H1 (cell line): ENCODE results near the gene SLC26A4. TPM values are rescaled to one million over a fixed set of nuclear protein-coding genes. Genes with fewer than 3 reads are reported as not detected.

ENCODE experiments used
- CTCF ChIA-PET: fragments of 300-600 bp; sonication (Branson Sonifier 250); formaldehyde crosslinking; loops from one replicate; lab custom pipeline; 2021; ENCODE audit not compliant: partially characterized antibody; lab: Charles Lee
- POLR2A ChIA-PET: fragments of 300-600 bp; sonication (Branson Sonifier 250); formaldehyde crosslinking; loops from one replicate; lab custom pipeline; 2021; ENCODE audit warnings: inconsistent platforms; ENCODE audit not compliant: partially characterized antibody; lab: Charles Lee
- DNase-seq, 2 experiments: peaks; one replicate each; pipeline versions ENCODE4 v3.0.0 to v3.0.0-alpha.2; 2010 to 2022; ENCODE audit warnings: low spot score in 2 of 2, low read depth in 1 of 2, mixed read lengths in 1 of 2
- FAIRE-seq: peaks from 2 replicates; lab custom pipeline; 2011; peaks lifted over from hg19 to GRCh38; lab: Jason Lieb, UNC
- H2AFZ ChIP-seq: 2 replicates; pipeline ENCODE4 v1.8.1; 2012; ENCODE audit warnings: low read length, inconsistent platforms
- H2AK5ac ChIP-seq: 2 replicates; pipeline ENCODE4 v1.6.1; 2013; ENCODE audit warnings: low read depth, low read length
- H2BK120ac ChIP-seq: replicated peaks from 2 replicates; pipeline ENCODE3; 2013; ENCODE audit warnings: low read depth, low read length, inconsistent platforms
- H2BK12ac ChIP-seq: 2 replicates; pipeline ENCODE4 v1.6.1; 2013; ENCODE audit warnings: low read depth, low read length
- H2BK15ac ChIP-seq: 2 replicates; pipeline ENCODE4 v1.6.1; 2013; ENCODE audit warnings: low read length
- H2BK20ac ChIP-seq: 2 replicates; pipeline ENCODE4 v1.6.1; 2013; ENCODE audit warnings: low read length
- H2BK5ac ChIP-seq: 2 replicates; pipeline ENCODE4 v1.6.1; 2013; ENCODE audit warnings: low read depth, low read length
- H3K14ac ChIP-seq: 2 replicates; pipeline ENCODE4 v1.6.1; 2013; ENCODE audit warnings: inconsistent platforms; ENCODE audit not compliant: insufficient read length
- H3K18ac ChIP-seq: 2 replicates; pipeline ENCODE4 v1.6.1; 2013; ENCODE audit warnings: low read length; ENCODE audit errors: extremely low read depth
- H3K23ac ChIP-seq: 2 replicates; pipeline ENCODE4 v1.6.1; 2013; ENCODE audit warnings: inconsistent platforms; ENCODE audit not compliant: insufficient read length
- H3K23me2 ChIP-seq: 2 replicates; pipeline ENCODE4 v1.6.1; 2013; ENCODE audit warnings: low read depth, low read length
- H3K27ac ChIP-seq: 2 replicates; pipeline ENCODE4 v1.6.1; 2011; ENCODE audit warnings: low read depth, low read length, inconsistent platforms
- H3K27me3 ChIP-seq, 4 experiments: replicated peaks in 1 of 4; 1 replicate in 1 of 4; 2 replicates in 3 of 4; pipeline versions ENCODE4 v1.6.1 to v1.8.1; 2011 to 2013; ENCODE audit warnings: low read length in 3 of 4, mild to moderate bottlenecking in 3 of 4, inconsistent platforms in 2 of 4, mixed read lengths in 2 of 4, moderate library complexity in 1 of 4; ENCODE audit not compliant: control insufficient read depth in 3 of 4, insufficient read depth in 3 of 4; ENCODE audit errors: extremely low read depth in 1 of 4
- H3K36me3 ChIP-seq, 4 experiments: 2 replicates each; pipeline versions ENCODE4 v1.6.1 to v1.8.1; 2011 to 2013; ENCODE audit warnings: mild to moderate bottlenecking in 4 of 4, low read length in 3 of 4, moderate library complexity in 2 of 4, control low read depth in 1 of 4, inconsistent platforms in 1 of 4; ENCODE audit not compliant: insufficient read depth in 4 of 4, control insufficient read depth in 2 of 4
- H3K4ac ChIP-seq: replicated peaks from 2 replicates; pipeline ENCODE3; 2013; ENCODE audit warnings: low read length, low read depth, mixed read lengths, inconsistent platforms; ENCODE audit not compliant: insufficient read length
- H3K4me1 ChIP-seq, 4 experiments: replicated peaks in 1 of 4; 1 replicate in 1 of 4; 2 replicates in 3 of 4; pipeline versions ENCODE4 v1.6.1 to v1.8.1; 2011 to 2013; ENCODE audit warnings: low read length in 3 of 4, inconsistent platforms in 2 of 4, mixed read lengths in 1 of 4; ENCODE audit not compliant: insufficient read depth in 4 of 4, control insufficient read depth in 3 of 4
- H3K4me2 ChIP-seq, 2 experiments: 2 replicates each; pipeline versions ENCODE4 v1.6.1 to v1.8.1; 2011 to 2013; ENCODE audit warnings: low read depth in 2 of 2, low read length in 2 of 2, control low read depth in 1 of 2, inconsistent platforms in 1 of 2, mild to moderate bottlenecking in 1 of 2; ENCODE audit not compliant: insufficient read depth in 1 of 2
- H3K4me3 ChIP-seq, 4 experiments: fragments of 200-600, 300-600 bp in 1 of 4; sonication (generic), shearing (Covaris generic), sonication (Bioruptor Twin) in 1 of 4; 2 replicates each; pipeline versions ENCODE4 v1.5.1 to v1.8.1; 2011 to 2016; ENCODE audit warnings: low read length in 4 of 4, low read depth in 3 of 4, control low read depth in 2 of 4, inconsistent platforms in 2 of 4, mild to moderate bottlenecking in 2 of 4, mixed read lengths in 1 of 4, moderate library complexity in 1 of 4; ENCODE audit not compliant: insufficient read depth in 2 of 4; ENCODE audit errors: extremely low read depth in 1 of 4
- H3K56ac ChIP-seq: replicated peaks from 2 replicates; pipeline ENCODE3; 2013; ENCODE audit warnings: low read depth, mild to moderate bottlenecking, mixed read lengths, low read length, inconsistent platforms; ENCODE audit not compliant: insufficient read length
- H3K79me1 ChIP-seq: 2 replicates; pipeline ENCODE4 v1.6.1; 2013; ENCODE audit warnings: low read depth, low read length, control low read depth
- H3K79me2 ChIP-seq, 2 experiments: 2 replicates each; pipeline versions ENCODE4 v1.6.1 to v1.8.1; 2012 to 2013; ENCODE audit warnings: low read length in 2 of 2, mild to moderate bottlenecking in 2 of 2, inconsistent platforms in 1 of 2; ENCODE audit not compliant: insufficient read depth in 2 of 2, control insufficient read depth in 1 of 2
- H3K9ac ChIP-seq, 4 experiments: replicated peaks in 1 of 4; 1 replicate in 1 of 4; 2 replicates in 3 of 4; pipeline versions ENCODE4 v1.6.1 to v1.8.1; 2011 to 2013; ENCODE audit warnings: low read depth in 3 of 4, low read length in 3 of 4, control low read depth in 2 of 4, mild to moderate bottlenecking in 2 of 4, moderate library complexity in 2 of 4, inconsistent platforms in 1 of 4; ENCODE audit errors: extremely low read depth in 1 of 4
- H3K9me3 ChIP-seq, 2 experiments: 2 replicates each; pipeline versions ENCODE4 v1.6.1 to v1.8.1; 2012 to 2013; ENCODE audit warnings: mild to moderate bottlenecking in 2 of 2, moderate library complexity in 2 of 2, control low read depth in 1 of 2, inconsistent platforms in 1 of 2, low read depth in 1 of 2, low read length in 1 of 2, mixed read lengths in 1 of 2; ENCODE audit not compliant: insufficient read depth in 2 of 2
- H4K20me1 ChIP-seq, 2 experiments: replicated peaks in 1 of 2; 2 replicates each; pipeline versions ENCODE3 to v1.8.1; 2011 to 2013; ENCODE audit warnings: inconsistent platforms in 2 of 2, low read length in 2 of 2, mild to moderate bottlenecking in 1 of 2; ENCODE audit not compliant: insufficient read depth in 2 of 2, control insufficient read depth in 1 of 2
- H4K5ac ChIP-seq: 2 replicates; pipeline ENCODE4 v1.6.1; 2013; ENCODE audit warnings: low read length, low read depth, mixed read lengths, inconsistent platforms; ENCODE audit not compliant: insufficient read length
- H4K8ac ChIP-seq: 2 replicates; pipeline ENCODE4 v1.8.0; 2013; ENCODE audit warnings: mild to moderate bottlenecking, moderate library complexity, low read length, inconsistent platforms; ENCODE audit not compliant: insufficient read depth; ENCODE audit errors: extremely low read depth
- H4K91ac ChIP-seq: replicated peaks from 2 replicates; pipeline ENCODE3; 2013; ENCODE audit warnings: low read length, mixed read lengths, inconsistent platforms; ENCODE audit not compliant: insufficient read length
- CBX5 ChIP-seq: fragments of 300-800, 300-1000 bp; sonication (generic); IDR thresholded peaks from 2 replicates; pipeline ENCODE4 v1.7.1; 2016; ENCODE audit warnings: antibody characterized with exemption, low read length, low read depth
- CHD2 ChIP-seq: IDR thresholded peaks from 2 replicates; pipeline ENCODE4 v1.6.1; 2012; ENCODE audit warnings: low read length, improper control_type of control experiment
- CTBP2 ChIP-seq: IDR thresholded peaks from 2 replicates; pipeline ENCODE4 v1.7.0; 2011; ENCODE audit warnings: borderline replicate concordance, mild to moderate bottlenecking, moderate library complexity, mixed read lengths, low read length; ENCODE audit not compliant: insufficient read depth, insufficient read length
- GTF2F1 ChIP-seq: IDR thresholded peaks from 2 replicates; pipeline ENCODE4 v1.6.1; 2012; ENCODE audit warnings: low read depth, low read length, improper control_type of control experiment, borderline replicate concordance
- HDAC6 ChIP-seq: IDR thresholded peaks from one replicate; pipeline ENCODE4 v1.7.1; 2012; ENCODE audit warnings: low read depth, mild to moderate bottlenecking, inconsistent platforms, low read length, moderate library complexity
- KDM5A ChIP-seq: fragments of 200-600 bp; IDR thresholded peaks from 2 replicates; pipeline ENCODE4 v1.7.1; 2012; ENCODE audit warnings: mild to moderate bottlenecking, low read length, inconsistent platforms, mixed read lengths
- MAFK ChIP-seq: IDR thresholded peaks from 2 replicates; pipeline ENCODE4 v1.6.1; 2012; ENCODE audit warnings: low read depth, mild to moderate bottlenecking, improper control_type of control experiment, low read length
- SAP30 ChIP-seq: fragments of 300-600 bp; sonication (generic); IDR thresholded peaks from 2 replicates; pipeline ENCODE4 v1.7.1; 2012; ENCODE audit warnings: low read length, moderate library complexity, mild to moderate bottlenecking, inconsistent platforms; ENCODE audit not compliant: insufficient read depth, insufficient replicate concordance
- TCF12 ChIP-seq: IDR thresholded peaks from 2 replicates; pipeline ENCODE4 v1.6.1; 2011; ENCODE audit warnings: low read depth, mild to moderate bottlenecking, low read length
- TEAD4 ChIP-seq: IDR thresholded peaks from 2 replicates; pipeline ENCODE4 v1.6.1; 2012; ENCODE audit warnings: low read depth, low read length, inconsistent platforms, mixed read lengths
- YY1 ChIP-seq: IDR thresholded peaks from 2 replicates; pipeline ENCODE4 v1.6.1; 2011; ENCODE audit warnings: low read depth, mild to moderate bottlenecking, low read length
- ZNF274 ChIP-seq: IDR thresholded peaks from 2 replicates; pipeline ENCODE4 v1.7.0; 2012; ENCODE audit warnings: low read length, borderline replicate concordance; ENCODE audit errors: extremely low read depth
- polyA plus RNA-seq, 7 experiments: library from polyadenylated mRNA; depleted of rRNA in 3 of 7; stranded (reverse) in 5 of 7; unstranded in 2 of 7; fragments of >200 nt in 5 of 7; fragments of 200-250 nt in 2 of 7; gene quantifications; 1 replicate in 5 of 7; 2 replicates in 1 of 7; 4 replicates in 1 of 7; pipeline versions ENCODE4 v1.2.1 to v1.2.3, GENCODE V29; 2011 to 2013; ENCODE audit warnings: missing spikeins in 2 of 7, mixed read lengths in 2 of 7
- total RNA-seq: library from RNA; stranded (reverse); fragmentation: NEBNext Ultra II Directional; extraction: Animal tissue kit (Norgen Biotek cat#: 25700); gene quantifications from 2 replicates; pipeline ENCODE4 v1.2.1, GENCODE V29; 2021
- TF ChIP-seq, protein P1 (sequence below), 3 experiments: IDR thresholded peaks; 1 replicate in 2 of 3; 2 replicates in 1 of 3; pipeline versions ENCODE4 v1.5.1 to v1.6.1; 2011; ENCODE audit warnings: low read length in 3 of 3, mild to moderate bottlenecking in 3 of 3, inconsistent platforms in 2 of 3, low read depth in 1 of 3, moderate library complexity in 1 of 3; ENCODE audit not compliant: insufficient read depth in 1 of 3; ENCODE audit errors: control extremely low read depth in 1 of 3

Gene SLC26A4
- total and polyA plus RNA-seq, 2 of the 8 experiments (the other 6 are each of a cell fraction or from before 2014, with no cell fraction given), result 0.11 to 0.35 TPM

DNA sequence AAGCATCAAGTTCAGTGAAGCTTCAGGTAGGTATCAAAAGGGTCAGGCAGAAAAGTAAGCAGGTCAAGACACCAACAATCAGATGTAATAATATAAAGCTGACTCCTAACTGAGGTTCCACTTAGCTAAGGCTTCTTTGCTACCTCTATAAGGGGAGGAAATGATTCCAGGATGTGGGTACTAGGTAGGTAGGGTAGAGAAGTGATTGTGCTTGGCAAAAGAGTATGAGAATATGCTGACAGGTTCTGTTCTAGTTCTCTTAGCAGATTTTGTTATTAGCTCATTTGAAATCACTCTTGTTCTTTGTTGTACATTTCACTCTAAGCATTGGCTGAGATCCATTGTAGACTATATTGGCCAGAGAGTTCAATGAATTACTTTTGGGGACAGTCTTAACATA lies 42.6 kb downstream of the SLC26A4 start:
- Histone ChIP-seq H3K27me3 (no peaks in the 10 kb centered on the region), H3K9me3 (no peaks in the 10 kb centered on the region), H2BK5ac (no peak overlapping the region), H4K8ac (no peak overlapping the region), H4K5ac (no peak overlapping the region), H3K4me2 (no peak overlapping the region), H3K36me3 (no peaks in the 10 kb centered on the region), H2BK120ac (no peak overlapping the region), H2BK15ac (no peak overlapping the region), H3K18ac (no peak overlapping the region), H2BK20ac (no peak overlapping the region), H3K79me1 (no peaks in the 10 kb centered on the region), H4K91ac (no peak overlapping the region), H3K23ac (no peak overlapping the region), H3K9ac (no peak overlapping the region), H2AFZ (no peak overlapping the region), H3K27ac (no peak overlapping the region), H3K56ac (no peak overlapping the region), H4K20me1 (no peaks in the 10 kb centered on the region), H3K4me3 (no peak overlapping the region), H2AK5ac (no peak overlapping the region), H3K4ac (no peak overlapping the region), H3K14ac (no peak overlapping the region), H3K4me1 (no peaks in the 10 kb centered on the region), H2BK12ac (no peak overlapping the region), H3K79me2 (no peaks in the 10 kb centered on the region), H3K23me2 (no peaks in the 10 kb centered on the region)
- POLR2A ChIA-PET, result no interaction called here
- DNase-seq (no peak), FAIRE-seq (no peak)
- CTCF ChIA-PET, result interaction anchor here (0.9 to 3.1 kb wide), 4 partner anchors 11 to 42 kb away, joined by 3 to 8 read pairs (median 4); no protein-coding TSS in a partner anchor
- TF ChIP-seq, protein P1, sequence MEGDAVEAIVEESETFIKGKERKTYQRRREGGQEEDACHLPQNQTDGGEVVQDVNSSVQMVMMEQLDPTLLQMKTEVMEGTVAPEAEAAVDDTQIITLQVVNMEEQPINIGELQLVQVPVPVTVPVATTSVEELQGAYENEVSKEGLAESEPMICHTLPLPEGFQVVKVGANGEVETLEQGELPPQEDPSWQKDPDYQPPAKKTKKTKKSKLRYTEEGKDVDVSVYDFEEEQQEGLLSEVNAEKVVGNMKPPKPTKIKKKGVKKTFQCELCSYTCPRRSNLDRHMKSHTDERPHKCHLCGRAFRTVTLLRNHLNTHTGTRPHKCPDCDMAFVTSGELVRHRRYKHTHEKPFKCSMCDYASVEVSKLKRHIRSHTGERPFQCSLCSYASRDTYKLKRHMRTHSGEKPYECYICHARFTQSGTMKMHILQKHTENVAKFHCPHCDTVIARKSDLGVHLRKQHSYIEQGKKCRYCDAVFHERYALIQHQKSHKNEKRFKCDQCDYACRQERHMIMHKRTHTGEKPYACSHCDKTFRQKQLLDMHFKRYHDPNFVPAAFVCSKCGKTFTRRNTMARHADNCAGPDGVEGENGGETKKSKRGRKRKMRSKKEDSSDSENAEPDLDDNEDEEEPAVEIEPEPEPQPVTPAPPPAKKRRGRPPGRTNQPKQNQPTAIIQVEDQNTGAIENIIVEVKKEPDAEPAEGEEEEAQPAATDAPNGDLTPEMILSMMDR (IDR thresholded peaks at IDR 0.05; ENCODE audit: control extremely low read depth in 1 of 3, insufficient read depth in 1 of 3, low read depth in 1 of 3, low read length in 3 of 3), result no peak
- TF ChIP-seq KDM5A (no peak), CTBP2 (no peak), MAFK (no peak), CHD2 (no peak), ZNF274 (no peak), SAP30 (no peak), TEAD4 (no peak), GTF2F1 (no peak), CBX5 (no peak), YY1 (no peak), HDAC6 (no peak), TCF12 (no peak)
